H1 (cell line): ENCODE data around the gene CENPF. TPM values are rescaled to one million over a fixed set of nuclear protein-coding genes. Genes with fewer than 3 reads are reported as not detected.

Source experiments
- CTCF ChIA-PET: fragments of 300-600 bp; sonication (Branson Sonifier 250); formaldehyde crosslinking; loops from one replicate; lab custom pipeline; 2021; ENCODE audit not compliant: partially characterized antibody; lab: Charles Lee
- POLR2A ChIA-PET: fragments of 300-600 bp; sonication (Branson Sonifier 250); formaldehyde crosslinking; loops from one replicate; lab custom pipeline; 2021; ENCODE audit warnings: inconsistent platforms; ENCODE audit not compliant: partially characterized antibody; lab: Charles Lee
- DNase-seq, 2 experiments: peaks; one replicate each; pipeline versions ENCODE4 v3.0.0 to v3.0.0-alpha.2; 2010 to 2022; ENCODE audit warnings: low spot score in 2 of 2, low read depth in 1 of 2, mixed read lengths in 1 of 2
- FAIRE-seq: peaks from 2 replicates; lab custom pipeline; 2011; peaks lifted over from hg19 to GRCh38; lab: Jason Lieb, UNC
- H2AFZ ChIP-seq: 2 replicates; pipeline ENCODE4 v1.8.1; 2012; ENCODE audit warnings: low read length, inconsistent platforms
- H2AK5ac ChIP-seq: 2 replicates; pipeline ENCODE4 v1.6.1; 2013; ENCODE audit warnings: low read depth, low read length
- H2BK120ac ChIP-seq: replicated peaks from 2 replicates; pipeline ENCODE3; 2013; ENCODE audit warnings: low read depth, low read length, inconsistent platforms
- H2BK12ac ChIP-seq: 2 replicates; pipeline ENCODE4 v1.6.1; 2013; ENCODE audit warnings: low read depth, low read length
- H2BK15ac ChIP-seq: 2 replicates; pipeline ENCODE4 v1.6.1; 2013; ENCODE audit warnings: low read length
- H2BK20ac ChIP-seq: 2 replicates; pipeline ENCODE4 v1.6.1; 2013; ENCODE audit warnings: low read length
- H2BK5ac ChIP-seq: 2 replicates; pipeline ENCODE4 v1.6.1; 2013; ENCODE audit warnings: low read depth, low read length
- H3K14ac ChIP-seq: 2 replicates; pipeline ENCODE4 v1.6.1; 2013; ENCODE audit warnings: inconsistent platforms; ENCODE audit not compliant: insufficient read length
- H3K18ac ChIP-seq: 2 replicates; pipeline ENCODE4 v1.6.1; 2013; ENCODE audit warnings: low read length; ENCODE audit errors: extremely low read depth
- H3K23ac ChIP-seq: 2 replicates; pipeline ENCODE4 v1.6.1; 2013; ENCODE audit warnings: inconsistent platforms; ENCODE audit not compliant: insufficient read length
- H3K23me2 ChIP-seq: 2 replicates; pipeline ENCODE4 v1.6.1; 2013; ENCODE audit warnings: low read depth, low read length
- H3K27ac ChIP-seq: 2 replicates; pipeline ENCODE4 v1.6.1; 2011; ENCODE audit warnings: low read depth, low read length, inconsistent platforms
- H3K27me3 ChIP-seq, 4 experiments: replicated peaks in 1 of 4; 1 replicate in 1 of 4; 2 replicates in 3 of 4; pipeline versions ENCODE4 v1.6.1 to v1.8.1; 2011 to 2013; ENCODE audit warnings: low read length in 3 of 4, mild to moderate bottlenecking in 3 of 4, inconsistent platforms in 2 of 4, mixed read lengths in 2 of 4, moderate library complexity in 1 of 4; ENCODE audit not compliant: control insufficient read depth in 3 of 4, insufficient read depth in 3 of 4; ENCODE audit errors: extremely low read depth in 1 of 4
- H3K36me3 ChIP-seq, 4 experiments: 2 replicates each; pipeline versions ENCODE4 v1.6.1 to v1.8.1; 2011 to 2013; ENCODE audit warnings: mild to moderate bottlenecking in 4 of 4, low read length in 3 of 4, moderate library complexity in 2 of 4, control low read depth in 1 of 4, inconsistent platforms in 1 of 4; ENCODE audit not compliant: insufficient read depth in 4 of 4, control insufficient read depth in 2 of 4
- H3K4ac ChIP-seq: replicated peaks from 2 replicates; pipeline ENCODE3; 2013; ENCODE audit warnings: low read length, low read depth, mixed read lengths, inconsistent platforms; ENCODE audit not compliant: insufficient read length
- H3K4me1 ChIP-seq, 4 experiments: replicated peaks in 1 of 4; 1 replicate in 1 of 4; 2 replicates in 3 of 4; pipeline versions ENCODE4 v1.6.1 to v1.8.1; 2011 to 2013; ENCODE audit warnings: low read length in 3 of 4, inconsistent platforms in 2 of 4, mixed read lengths in 1 of 4; ENCODE audit not compliant: insufficient read depth in 4 of 4, control insufficient read depth in 3 of 4
- H3K4me2 ChIP-seq, 2 experiments: 2 replicates each; pipeline versions ENCODE4 v1.6.1 to v1.8.1; 2011 to 2013; ENCODE audit warnings: low read depth in 2 of 2, low read length in 2 of 2, control low read depth in 1 of 2, inconsistent platforms in 1 of 2, mild to moderate bottlenecking in 1 of 2; ENCODE audit not compliant: insufficient read depth in 1 of 2
- H3K4me3 ChIP-seq, 4 experiments: fragments of 200-600, 300-600 bp in 1 of 4; sonication (generic), shearing (Covaris generic), sonication (Bioruptor Twin) in 1 of 4; 2 replicates each; pipeline versions ENCODE4 v1.5.1 to v1.8.1; 2011 to 2016; ENCODE audit warnings: low read length in 4 of 4, low read depth in 3 of 4, control low read depth in 2 of 4, inconsistent platforms in 2 of 4, mild to moderate bottlenecking in 2 of 4, mixed read lengths in 1 of 4, moderate library complexity in 1 of 4; ENCODE audit not compliant: insufficient read depth in 2 of 4; ENCODE audit errors: extremely low read depth in 1 of 4
- H3K56ac ChIP-seq: replicated peaks from 2 replicates; pipeline ENCODE3; 2013; ENCODE audit warnings: low read depth, mild to moderate bottlenecking, mixed read lengths, low read length, inconsistent platforms; ENCODE audit not compliant: insufficient read length
- H3K79me1 ChIP-seq: 2 replicates; pipeline ENCODE4 v1.6.1; 2013; ENCODE audit warnings: low read depth, low read length, control low read depth
- H3K79me2 ChIP-seq, 2 experiments: 2 replicates each; pipeline versions ENCODE4 v1.6.1 to v1.8.1; 2012 to 2013; ENCODE audit warnings: low read length in 2 of 2, mild to moderate bottlenecking in 2 of 2, inconsistent platforms in 1 of 2; ENCODE audit not compliant: insufficient read depth in 2 of 2, control insufficient read depth in 1 of 2
- H3K9ac ChIP-seq, 4 experiments: replicated peaks in 1 of 4; 1 replicate in 1 of 4; 2 replicates in 3 of 4; pipeline versions ENCODE4 v1.6.1 to v1.8.1; 2011 to 2013; ENCODE audit warnings: low read depth in 3 of 4, low read length in 3 of 4, control low read depth in 2 of 4, mild to moderate bottlenecking in 2 of 4, moderate library complexity in 2 of 4, inconsistent platforms in 1 of 4; ENCODE audit errors: extremely low read depth in 1 of 4
- H3K9me3 ChIP-seq, 2 experiments: 2 replicates each; pipeline versions ENCODE4 v1.6.1 to v1.8.1; 2012 to 2013; ENCODE audit warnings: mild to moderate bottlenecking in 2 of 2, moderate library complexity in 2 of 2, control low read depth in 1 of 2, inconsistent platforms in 1 of 2, low read depth in 1 of 2, low read length in 1 of 2, mixed read lengths in 1 of 2; ENCODE audit not compliant: insufficient read depth in 2 of 2
- H4K20me1 ChIP-seq, 2 experiments: replicated peaks in 1 of 2; 2 replicates each; pipeline versions ENCODE3 to v1.8.1; 2011 to 2013; ENCODE audit warnings: inconsistent platforms in 2 of 2, low read length in 2 of 2, mild to moderate bottlenecking in 1 of 2; ENCODE audit not compliant: insufficient read depth in 2 of 2, control insufficient read depth in 1 of 2
- H4K5ac ChIP-seq: 2 replicates; pipeline ENCODE4 v1.6.1; 2013; ENCODE audit warnings: low read length, low read depth, mixed read lengths, inconsistent platforms; ENCODE audit not compliant: insufficient read length
- H4K8ac ChIP-seq: 2 replicates; pipeline ENCODE4 v1.8.0; 2013; ENCODE audit warnings: mild to moderate bottlenecking, moderate library complexity, low read length, inconsistent platforms; ENCODE audit not compliant: insufficient read depth; ENCODE audit errors: extremely low read depth
- H4K91ac ChIP-seq: replicated peaks from 2 replicates; pipeline ENCODE3; 2013; ENCODE audit warnings: low read length, mixed read lengths, inconsistent platforms; ENCODE audit not compliant: insufficient read length
- CEBPB ChIP-seq: IDR thresholded peaks from 2 replicates; pipeline ENCODE4 v1.6.1; 2012; ENCODE audit warnings: low read depth, low read length
- CHD2 ChIP-seq: IDR thresholded peaks from 2 replicates; pipeline ENCODE4 v1.6.1; 2012; ENCODE audit warnings: low read length, improper control_type of control experiment
- TAF7 ChIP-seq: optimal IDR thresholded peaks from 2 replicates; pipeline ENCODE3; 2011; ENCODE audit warnings: low read depth, mild to moderate bottlenecking, inconsistent platforms, low read length, moderate library complexity, borderline replicate concordance
- WGBS, 2 experiments: shearing (Covaris generic) in 1 of 2; methylation state at CpG; one replicate each; pipeline versions ENCODE4 v1.1.6 to v1.1.7; 2013 to 2015; ENCODE audit warnings: low lambda C conversion rate in 2 of 2, mixed read lengths in 2 of 2, inconsistent platforms in 1 of 2, low coverage in 1 of 2, missing lambda C conversion rate in 1 of 2; ENCODE audit not compliant: insufficient replicate concordance in 2 of 2, insufficient coverage in 1 of 2, insufficient read length in 1 of 2; ENCODE audit errors: extremely low coverage in 1 of 2, missing lambda C conversion rate in 1 of 2; 5-methylcytosine and 5-hydroxymethylcytosine counted together
- polyA plus RNA-seq, 7 experiments: library from polyadenylated mRNA; depleted of rRNA in 3 of 7; stranded (reverse) in 5 of 7; unstranded in 2 of 7; fragments of >200 nt in 5 of 7; fragments of 200-250 nt in 2 of 7; gene quantifications; 1 replicate in 5 of 7; 2 replicates in 1 of 7; 4 replicates in 1 of 7; pipeline versions ENCODE4 v1.2.1 to v1.2.3, GENCODE V29; 2011 to 2013; ENCODE audit warnings: missing spikeins in 2 of 7, mixed read lengths in 2 of 7
- total RNA-seq: library from RNA; stranded (reverse); fragmentation: NEBNext Ultra II Directional; extraction: Animal tissue kit (Norgen Biotek cat#: 25700); gene quantifications from 2 replicates; pipeline ENCODE4 v1.2.1, GENCODE V29; 2021
- TF ChIP-seq, protein P1 (sequence below): IDR thresholded peaks from 2 replicates; pipeline ENCODE4 v1.6.1; 2012; ENCODE audit warnings: inconsistent platforms

CENPF gene
- total and polyA plus RNA-seq, 2 of the 8 experiments (the other 6 are each of a cell fraction or from before 2014, with no cell fraction given), result 13.7 to 170 TPM

DNA sequence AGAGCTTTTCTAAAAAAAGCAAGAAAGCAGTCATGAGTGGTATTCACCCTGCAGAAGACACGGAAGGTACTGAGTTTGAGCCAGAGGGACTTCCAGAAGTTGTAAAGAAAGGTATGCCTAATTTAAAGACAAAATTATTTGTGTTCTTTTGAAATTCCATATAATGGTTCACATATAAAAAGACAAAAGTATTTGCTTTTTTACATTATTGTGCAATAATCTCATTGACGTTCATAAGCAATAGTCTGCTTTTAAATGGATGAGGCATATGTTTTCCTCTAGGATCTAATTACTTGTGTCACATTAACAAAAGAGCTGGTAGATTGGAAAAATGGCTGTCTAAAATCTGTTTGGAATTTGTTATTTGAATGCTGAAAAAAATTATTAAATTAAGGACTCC, 54.3 kb downstream of the CENPF start:
- POLR2A ChIA-PET, result no interaction called here
- H2AK5ac ChIP-seq, result no peak overlapping the region
- no peak overlapping the region for H3K23ac ChIP-seq
- no peak overlapping the region for H2AFZ ChIP-seq
- no peak overlapping the region for H3K4me3 ChIP-seq
- H3K27ac ChIP-seq, result no peak overlapping the region
- no peaks in the 10 kb centered on the region for H3K9me3 ChIP-seq
- FAIRE-seq, result no peak
- H3K79me2 ChIP-seq, result no peaks in the 10 kb centered on the region; a peak in 1 of 4 replicates
- H3K23me2 ChIP-seq, result no peaks in the 10 kb centered on the region
- no peak overlapping the region for H4K5ac ChIP-seq
- no peak overlapping the region for H3K9ac ChIP-seq
- H3K27me3 ChIP-seq, result no peaks in the 10 kb centered on the region
- H3K18ac ChIP-seq, result no peak overlapping the region
- H3K14ac ChIP-seq, result no peak overlapping the region
- 79% methylated on average over 2 of the region's 2 CpGs; no CpG with 5 or more reads in 1 of the 2 experiments for WGBS, 2 experiments
- no peak overlapping the region for H2BK15ac ChIP-seq
- no peak overlapping the region for H2BK20ac ChIP-seq
- no peak overlapping the region for H2BK5ac ChIP-seq
- no peak overlapping the region for H3K4ac ChIP-seq
- no peak overlapping the region for H3K56ac ChIP-seq
- H3K4me2 ChIP-seq, result no peak overlapping the region
- TF ChIP-seq CEBPB (peak; percentile 51; the same call in 1 of the 2 replicates), TAF7 (no peak), CHD2 (no peak)
- TF ChIP-seq, protein P1, sequence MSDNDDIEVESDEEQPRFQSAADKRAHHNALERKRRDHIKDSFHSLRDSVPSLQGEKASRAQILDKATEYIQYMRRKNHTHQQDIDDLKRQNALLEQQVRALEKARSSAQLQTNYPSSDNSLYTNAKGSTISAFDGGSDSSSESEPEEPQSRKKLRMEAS, result no peak
- TF ChIP-seq, all 59 proteins: peak for 1
- Histone ChIP-seq H4K91ac (no peak overlapping the region), H4K8ac (no peak overlapping the region), H4K20me1 (no peaks in the 10 kb centered on the region), H3K79me1 (no peaks in the 10 kb centered on the region), H2BK120ac (no peak overlapping the region), H2BK12ac (no peak overlapping the region), H3K4me1 (no peaks in the 10 kb centered on the region), H3K36me3 (peaks cover 31 to 96% (median 74%) of the 10 kb centered on the region in 4 experiments)
- DNase-seq, result no peak
- CTCF ChIA-PET, result interaction anchor here (0.7 to 1.4 kb wide), 4 partner anchors 20 to 871 kb away, joined by 3 to 4 read pairs (median 3); no protein-coding TSS in a partner anchor
